Measurements from ENCODE around the gene MPHOSPH6.
"Not testable (repeated sequence)": the region's sequence is repeated elsewhere in the genome, so short reads cannot be mapped to it uniquely, and the experiment has no call there.

MPHOSPH6 gene

DNA sequence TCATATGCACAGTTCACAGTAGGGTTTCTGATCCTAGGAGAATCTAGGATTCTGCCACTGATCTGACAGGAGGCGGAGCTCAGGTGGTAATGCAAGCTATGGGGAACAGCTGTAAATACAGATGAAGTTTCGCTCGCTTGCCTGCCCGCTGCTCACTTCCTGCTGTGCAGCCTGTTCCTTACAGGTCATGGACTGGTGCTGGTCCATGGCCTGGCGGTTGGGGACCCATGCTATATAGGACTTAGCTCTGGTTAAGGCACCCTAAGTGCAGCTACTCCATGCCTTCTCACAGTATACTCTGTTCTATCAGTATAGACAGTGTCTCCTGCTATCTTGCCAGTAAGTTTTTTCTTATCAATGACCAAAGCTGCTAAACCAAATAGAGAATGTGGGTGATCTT lies 2.4 kb downstream of the MPHOSPH6 start:
- DNase-seq, result no peak

DNA sequence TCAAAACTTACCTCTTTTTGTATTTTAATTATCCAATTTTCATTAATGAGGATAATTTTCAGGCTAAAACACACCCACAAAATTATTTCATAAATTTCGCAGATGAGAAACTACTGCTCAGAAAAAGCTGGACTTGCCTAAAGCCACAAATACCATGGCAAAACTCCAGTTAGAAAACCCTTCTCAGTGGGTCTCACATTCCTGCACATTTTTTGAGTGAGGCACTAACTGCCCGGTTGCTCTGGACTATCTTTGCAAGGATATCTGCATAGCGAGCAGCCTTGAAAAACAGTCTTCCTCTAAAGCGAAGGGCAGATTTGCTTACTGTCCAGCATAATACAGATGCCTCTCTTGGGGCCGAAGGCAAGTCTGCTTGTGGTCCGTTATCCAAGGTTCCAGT lies 9.8 kb downstream of the MPHOSPH6 start:
- DNase-seq, result no peak

DNA sequence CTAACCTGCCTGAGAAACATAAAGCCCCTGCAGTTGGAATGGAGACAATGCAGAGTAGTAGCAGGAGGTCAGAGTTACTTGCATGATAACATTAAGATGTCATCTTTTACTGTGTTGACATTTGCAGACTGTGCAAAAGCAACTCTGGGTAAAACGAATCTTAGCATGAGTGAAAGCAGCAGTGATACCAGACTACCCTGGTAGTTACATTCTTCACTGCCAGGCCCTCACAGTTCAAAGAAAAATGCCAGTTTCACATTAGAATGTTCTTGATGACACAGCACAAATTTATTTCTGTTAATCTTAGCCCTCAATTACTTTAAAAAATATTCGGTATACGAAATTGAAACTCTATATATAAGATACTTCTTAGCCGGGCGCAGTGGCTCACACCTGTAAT lies 12.2 kb downstream of the MPHOSPH6 start:
- no peak for DNase-seq

DNA sequence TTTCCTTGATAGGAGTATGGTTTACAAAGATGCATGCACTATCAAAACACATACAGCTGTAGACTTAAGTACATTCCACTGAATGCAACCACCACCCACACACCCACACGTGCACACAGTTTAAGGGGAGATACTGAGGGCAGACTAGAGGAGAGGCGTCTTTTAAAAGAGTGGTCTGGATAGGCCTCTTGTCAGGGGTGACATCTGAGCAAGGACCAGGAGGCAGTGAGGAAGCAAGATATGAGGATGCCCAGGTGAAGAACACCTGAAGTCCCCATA lies 12.6 kb downstream of the MPHOSPH6 start:
- no peak for DNase-seq

DNA sequence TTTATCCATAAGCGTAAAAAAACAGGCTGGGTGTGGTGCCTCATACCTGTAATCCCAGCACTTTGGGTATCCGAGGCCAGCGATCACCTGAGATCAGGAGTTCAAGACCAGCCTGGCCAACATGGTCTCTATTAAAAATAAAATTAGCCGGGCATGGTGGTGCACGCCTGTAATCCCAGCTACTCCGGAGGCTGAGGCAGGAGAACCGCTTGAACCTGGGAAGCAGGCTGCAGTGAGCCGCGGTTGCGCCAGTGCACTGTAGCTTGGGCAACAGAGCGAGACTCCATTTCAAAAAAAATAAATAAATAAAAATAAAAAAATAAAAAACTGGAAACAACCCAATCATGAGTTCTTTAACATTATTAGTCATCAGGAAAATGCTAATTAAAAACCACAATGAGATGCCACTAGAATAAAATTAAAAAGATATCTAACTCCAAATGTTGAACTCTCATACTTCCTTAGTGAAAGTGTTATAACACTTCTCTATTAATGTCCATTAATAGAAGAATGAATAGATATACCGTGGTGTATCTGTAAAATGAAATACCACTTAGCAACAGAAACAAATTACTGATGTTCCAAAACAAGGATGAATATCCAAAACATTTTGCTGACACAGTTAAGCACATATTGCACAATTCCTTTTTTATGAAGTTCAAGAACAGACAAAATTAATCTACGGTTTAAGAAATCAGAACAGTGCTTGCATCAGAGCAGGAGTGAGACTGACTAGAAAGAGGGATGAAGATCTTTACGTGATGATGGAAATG lies 13.1 kb downstream of the MPHOSPH6 start:
- DNase-seq, result no peak

DNA sequence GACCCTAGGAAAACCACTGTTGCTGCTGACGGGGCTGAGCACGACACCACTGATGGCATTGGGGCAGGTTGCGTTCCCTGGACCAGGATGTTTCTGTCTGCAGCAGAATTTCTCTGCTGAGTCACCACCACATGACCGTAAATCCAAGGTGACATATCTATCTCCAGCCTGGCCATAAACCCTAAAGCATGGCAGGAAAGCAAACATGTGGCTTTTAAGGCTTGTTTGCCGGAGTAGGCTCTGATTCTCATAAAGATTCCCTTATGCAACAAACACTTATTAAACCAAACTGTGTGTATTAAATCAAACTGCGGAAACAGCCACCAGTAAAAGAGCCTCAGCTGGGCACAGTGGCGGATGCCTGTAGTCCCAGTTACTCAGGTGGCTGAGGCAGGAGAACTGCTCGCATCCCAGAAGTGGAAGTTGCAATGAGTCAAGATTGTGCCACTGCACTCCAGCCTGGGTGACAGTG lies 17.3 kb downstream of the MPHOSPH6 start:
- DNase-seq, result no peak

DNA sequence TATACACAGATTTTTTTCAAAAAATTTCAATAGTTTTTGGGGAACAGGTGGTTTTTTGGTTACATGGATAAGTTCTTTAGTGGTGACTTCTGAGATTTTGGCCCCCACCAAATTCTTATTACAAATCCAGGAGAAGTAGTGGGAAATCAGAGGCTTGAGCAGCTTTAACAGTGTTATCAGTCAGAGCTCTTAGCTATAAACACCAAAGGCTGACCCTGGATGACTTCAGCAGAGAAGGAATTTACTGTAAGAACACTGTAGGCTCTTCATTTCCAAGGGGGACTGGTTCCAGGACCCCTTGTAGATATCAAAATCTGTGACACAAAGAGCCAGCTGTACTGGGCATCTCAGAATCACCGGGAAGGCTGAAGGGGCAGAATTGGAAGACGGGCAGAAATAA lies 17.8 kb downstream of the MPHOSPH6 start:
- no peak for DNase-seq

DNA sequence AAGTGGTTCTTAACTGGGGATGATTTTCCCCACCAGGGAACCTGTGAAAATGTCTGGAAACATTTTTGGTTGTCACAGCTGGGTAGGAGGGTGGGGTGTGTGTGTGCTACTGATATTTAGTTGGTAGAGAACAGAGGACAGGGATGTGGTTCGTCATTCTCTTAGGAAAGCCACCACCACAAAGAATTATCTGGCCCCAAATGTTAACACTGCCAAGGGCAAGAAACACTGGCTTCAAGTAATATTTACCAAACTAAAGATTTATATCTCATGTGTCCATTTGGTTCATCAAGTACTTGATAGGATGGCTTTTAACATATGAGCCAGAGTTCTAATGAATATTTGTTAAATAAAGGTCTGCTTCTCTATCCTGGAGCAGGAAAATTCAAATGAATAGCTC lies 19.5 kb downstream of the MPHOSPH6 start:
- no peak for DNase-seq

DNA sequence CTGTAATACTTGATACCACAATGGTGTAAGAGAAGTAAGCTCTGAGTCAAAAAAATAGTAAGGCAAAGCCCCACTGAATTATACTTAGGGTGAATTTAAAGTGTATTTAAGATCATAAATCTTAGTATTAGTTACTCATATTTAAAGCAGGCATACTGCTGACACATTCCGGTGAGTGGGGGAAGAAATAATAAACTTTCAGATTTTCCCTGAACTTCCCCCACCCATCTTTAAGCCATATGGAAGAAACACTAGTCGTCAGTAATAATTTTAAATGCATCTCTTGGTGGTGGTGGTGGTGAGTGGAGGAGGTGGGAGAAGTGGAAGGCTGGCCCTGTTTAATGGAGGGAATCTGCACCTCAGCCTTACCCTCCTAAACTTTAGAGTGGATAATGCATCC lies 20.5 kb downstream of the MPHOSPH6 start:
- DNase-seq, result no peak

DNA sequence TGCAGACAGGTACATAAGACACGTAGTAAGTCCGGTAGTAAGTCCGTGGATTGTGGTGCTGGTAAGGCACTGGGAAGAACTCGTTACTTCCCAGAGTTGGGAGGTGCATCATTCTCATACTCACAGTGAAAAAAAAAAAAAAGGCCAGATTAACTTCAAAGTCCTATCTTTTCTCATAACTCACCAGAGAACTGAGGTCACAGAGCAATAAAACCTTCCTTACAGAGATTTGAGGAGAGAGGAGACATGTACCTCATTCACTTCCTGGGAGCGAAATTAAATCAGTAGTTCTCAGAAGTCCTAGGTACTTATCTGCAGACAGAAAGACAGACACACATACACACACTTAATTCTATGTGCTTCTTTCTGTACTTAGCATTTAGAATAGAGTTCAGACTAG lies 22.5 kb downstream of the MPHOSPH6 start:
- DNase-seq, result no peak

DNA sequence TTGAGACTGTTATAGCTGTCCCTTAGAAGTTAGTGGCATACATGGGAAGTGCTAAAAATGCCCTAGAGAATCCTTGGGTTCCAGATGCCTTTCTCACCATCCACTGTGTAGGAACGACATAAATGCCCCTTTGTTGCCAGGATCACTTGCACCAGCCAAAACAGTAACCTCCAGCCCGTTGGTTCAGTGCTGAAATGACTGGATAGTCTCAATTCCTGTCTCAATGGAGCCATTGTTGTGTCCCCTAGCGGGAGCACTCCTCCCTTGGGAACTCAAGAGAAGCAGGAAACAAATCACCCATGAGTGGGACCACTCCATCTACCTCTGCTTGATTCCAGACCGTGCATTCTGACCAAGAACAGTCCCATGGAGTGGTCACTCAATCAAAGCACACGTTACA lies 23.1 kb downstream of the MPHOSPH6 start:
- DNase-seq, result peak in 10 of 14 donors; percentile 3 to 39 (median 28)

DNA sequence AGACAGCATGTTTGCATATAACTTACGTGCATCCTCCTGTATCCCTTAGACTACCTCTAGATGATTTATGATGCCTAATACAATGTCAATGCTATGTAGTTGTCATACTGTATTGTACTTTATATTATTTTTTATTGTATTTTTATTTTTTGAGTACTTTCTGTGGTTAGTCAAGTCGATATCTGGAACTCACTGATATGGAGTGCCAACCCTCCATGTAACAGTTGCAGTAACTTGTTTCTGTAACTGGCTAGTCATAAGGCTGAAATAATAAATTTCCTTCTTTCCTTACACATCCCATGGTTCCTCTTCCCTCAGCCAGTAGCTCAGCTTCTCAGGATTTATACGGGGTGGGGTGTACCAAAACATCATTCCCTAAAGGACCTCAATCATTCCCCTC lies 23.5 kb downstream of the MPHOSPH6 start:
- no peak for DNase-seq

DNA sequence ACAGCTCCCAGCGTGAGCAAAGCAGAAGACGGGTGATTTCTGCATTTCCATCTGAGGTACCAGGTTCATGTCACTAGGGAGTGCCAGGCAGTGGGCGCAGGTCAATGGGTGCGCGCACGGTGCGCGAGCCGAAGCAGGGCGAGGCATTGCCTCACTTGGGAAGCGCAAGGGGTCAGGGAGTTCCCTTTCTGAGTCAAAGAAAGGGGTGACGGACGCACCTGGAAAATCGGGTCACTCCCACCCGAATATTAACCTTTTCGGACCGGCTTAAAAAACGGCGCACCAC lies 30.8 kb downstream of the MPHOSPH6 start:
- not testable (repeated sequence) for DNase-seq

DNA sequence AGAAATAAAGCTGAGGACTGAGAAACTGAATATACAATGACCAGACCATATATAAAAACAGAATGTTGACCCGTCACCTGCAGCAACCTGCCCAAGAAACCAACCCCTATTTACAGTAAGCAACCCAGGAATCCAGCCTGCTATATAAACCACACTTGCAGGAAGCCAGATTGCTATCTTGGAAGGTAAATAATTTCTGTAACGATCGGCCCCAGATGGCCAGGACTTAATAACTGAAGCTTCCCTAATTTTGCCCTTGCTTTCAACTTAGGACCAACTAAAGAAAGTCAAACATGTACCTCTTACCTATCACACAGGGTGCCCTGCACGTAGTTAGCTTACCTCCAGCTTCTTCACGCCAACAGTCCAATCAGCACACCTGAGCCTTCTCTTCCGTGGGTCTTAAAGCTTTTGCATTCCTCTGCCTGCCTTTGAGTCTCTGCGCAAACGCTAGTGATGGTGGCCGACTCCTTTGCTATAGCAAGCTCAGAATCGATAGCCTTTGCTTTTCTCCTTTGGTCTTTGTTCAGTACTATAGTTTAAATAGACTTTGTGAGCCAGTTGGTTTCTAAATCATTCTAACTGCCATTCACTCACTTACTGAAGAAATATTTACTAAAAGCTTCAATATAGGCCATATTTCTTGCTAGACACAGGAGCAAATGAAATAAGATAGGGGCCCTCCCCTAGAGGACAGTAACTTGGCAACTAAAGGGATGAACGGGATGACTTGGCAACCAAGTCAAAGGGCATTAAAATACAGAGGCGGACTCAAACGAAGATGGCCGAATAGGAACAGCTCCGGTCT lies 31.3 kb downstream of the MPHOSPH6 start:
- DNase-seq, result no peak

DNA sequence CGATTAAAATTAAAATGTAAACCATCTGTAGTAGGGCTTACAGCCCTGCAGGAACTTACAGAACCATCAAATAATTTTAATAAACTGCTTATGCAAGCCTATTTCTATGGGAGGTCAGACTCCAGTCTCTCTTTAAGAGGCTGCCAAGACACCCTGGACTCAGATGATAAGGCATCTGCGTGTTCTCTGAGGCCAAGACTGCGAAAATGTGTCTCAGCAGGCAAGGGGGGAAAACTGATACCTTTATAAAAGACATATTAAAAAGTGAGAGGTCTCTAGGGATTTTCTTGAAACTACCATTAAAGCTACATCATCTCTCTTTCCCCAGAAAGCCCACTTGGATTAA lies 32.2 kb downstream of the MPHOSPH6 start:
- no peak for DNase-seq

DNA sequence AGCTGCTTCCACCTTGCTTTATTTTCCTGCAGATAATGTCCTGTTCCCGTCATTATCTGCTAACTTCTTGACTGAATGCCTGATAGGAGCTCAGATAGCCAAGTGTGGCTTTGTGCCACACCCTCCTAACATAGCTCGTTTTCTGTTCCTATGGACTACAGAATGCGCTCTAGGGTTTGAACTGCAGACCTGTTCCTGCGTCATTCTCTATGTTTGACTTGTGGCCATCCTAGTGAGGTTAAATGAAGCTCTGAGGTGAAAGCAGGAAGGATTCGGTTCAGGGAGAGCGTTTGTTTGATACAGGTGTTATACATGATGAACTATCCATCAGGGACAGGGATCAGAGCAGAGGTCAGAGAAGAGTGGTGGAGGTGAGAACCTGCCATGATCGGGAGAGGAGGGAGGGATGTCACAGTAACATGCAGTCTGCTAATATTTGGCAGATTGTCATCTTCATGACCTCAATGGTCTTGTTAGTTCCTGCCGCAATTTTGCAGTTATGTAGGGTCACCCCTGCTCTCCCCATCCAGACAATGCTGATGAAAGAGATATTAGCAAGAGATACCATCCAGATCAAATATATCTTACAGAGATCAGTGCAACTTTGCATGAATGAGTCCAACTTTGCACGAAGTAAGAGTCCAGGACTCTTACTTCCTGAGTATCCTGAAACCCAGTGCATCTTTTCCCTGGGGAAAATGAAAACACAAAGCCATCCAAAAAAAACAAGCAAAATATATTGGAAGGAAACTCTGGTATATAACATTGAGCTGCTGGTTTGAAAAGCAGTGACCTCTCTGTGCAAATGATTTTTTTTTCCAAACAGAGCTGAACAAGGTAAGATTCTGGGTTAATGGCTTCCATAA lies 32.8 kb downstream of the MPHOSPH6 start:
- DNase-seq, result no peak

DNA sequence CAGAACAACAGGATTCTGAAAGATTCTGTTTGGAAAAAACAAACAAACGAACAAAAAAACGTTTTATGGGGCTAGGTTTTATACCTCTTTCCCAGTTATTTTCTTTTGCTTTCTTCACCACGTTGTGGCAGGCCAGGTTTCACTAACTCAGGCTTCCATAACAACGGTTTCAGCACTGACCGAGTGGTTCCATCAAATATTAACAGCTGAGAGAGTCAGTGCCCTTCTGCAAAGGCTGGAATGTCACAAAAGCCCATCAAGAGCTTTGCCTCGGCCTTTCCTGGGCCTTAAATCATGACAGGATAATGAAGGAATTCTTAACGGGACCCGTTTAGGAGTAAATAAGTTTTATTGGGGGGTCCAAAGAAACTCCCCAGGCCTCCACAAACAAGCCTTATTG lies 34.2 kb downstream of the MPHOSPH6 start:
- no peak for DNase-seq

DNA sequence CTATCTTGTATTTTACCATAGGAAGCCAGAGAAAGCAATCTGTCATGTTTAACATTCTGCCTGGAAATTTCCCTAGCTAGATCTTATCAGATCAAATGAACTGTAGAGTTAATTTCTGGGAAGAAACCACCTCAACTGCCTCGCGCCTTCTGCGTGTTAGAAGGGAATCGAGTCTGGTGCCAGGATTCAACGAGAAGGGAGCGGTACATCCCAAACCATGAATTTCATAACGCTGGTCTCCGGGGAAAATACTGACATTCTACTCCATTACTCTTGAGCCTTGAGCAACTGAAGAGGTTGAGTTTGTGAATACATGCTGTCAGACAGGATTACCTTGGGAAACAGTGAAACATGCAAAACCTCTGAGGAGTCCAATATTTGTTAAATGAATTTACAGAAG lies 35.2 kb downstream of the MPHOSPH6 start:
- no peak for DNase-seq

DNA sequence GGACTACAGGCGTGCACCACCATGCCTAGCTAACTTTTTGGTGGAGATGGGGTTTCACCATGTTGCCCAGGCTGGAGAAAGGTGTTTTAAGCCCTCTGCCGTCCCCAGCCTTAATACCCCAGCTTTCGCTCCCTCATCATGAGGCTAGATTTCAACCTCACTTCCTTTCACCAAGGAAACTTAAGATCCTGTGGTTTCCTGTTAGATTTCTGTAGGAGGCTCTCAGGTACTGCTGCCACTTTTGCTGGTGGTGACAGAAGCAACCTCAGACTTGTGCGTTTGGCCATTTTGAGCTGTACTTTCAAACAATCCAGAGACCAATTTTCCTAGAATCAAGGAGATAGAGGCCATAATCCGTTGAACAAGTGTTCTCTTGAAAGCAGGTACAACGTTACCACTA lies 36.2 kb downstream of the MPHOSPH6 start:
- no peak for DNase-seq

DNA sequence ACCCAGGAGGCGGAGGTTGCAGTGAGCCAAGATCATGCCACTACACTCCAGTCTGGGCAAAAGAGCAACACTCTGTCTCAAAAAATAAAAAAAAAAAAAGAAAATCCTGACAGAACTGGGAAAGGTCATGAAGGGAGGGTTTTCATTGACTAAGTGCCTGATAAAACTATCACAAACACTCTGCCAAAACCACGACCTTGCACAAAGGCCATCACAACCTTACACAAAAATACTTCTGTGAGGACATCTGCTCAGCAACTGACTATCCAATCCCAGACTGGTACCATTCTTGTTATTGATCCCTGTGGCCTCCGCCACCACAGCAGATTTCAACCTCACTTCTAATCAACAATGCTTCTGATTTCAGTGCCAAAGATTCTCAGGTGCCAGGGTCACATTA lies 40.1 kb downstream of the MPHOSPH6 start:
- DNase-seq, result no peak

DNA sequence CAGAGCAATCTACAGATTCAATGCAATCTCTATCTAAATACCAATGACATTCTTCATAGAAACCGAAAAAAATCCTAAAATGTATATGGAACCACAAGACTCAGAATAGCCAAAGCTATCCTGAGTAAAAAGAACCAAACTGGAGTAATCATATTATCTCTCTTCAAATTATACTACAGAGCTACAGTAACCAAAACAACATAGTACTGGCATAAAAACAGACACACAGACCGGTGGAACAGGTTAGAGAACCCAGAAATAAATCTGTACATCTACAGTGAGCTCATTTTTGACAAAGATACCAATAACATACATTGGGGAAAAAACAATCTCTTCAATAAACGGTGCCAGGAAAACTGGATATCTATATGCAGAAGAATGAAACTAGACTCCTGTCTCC lies 45.4 kb downstream of the MPHOSPH6 start:
- no peak for DNase-seq

DNA sequence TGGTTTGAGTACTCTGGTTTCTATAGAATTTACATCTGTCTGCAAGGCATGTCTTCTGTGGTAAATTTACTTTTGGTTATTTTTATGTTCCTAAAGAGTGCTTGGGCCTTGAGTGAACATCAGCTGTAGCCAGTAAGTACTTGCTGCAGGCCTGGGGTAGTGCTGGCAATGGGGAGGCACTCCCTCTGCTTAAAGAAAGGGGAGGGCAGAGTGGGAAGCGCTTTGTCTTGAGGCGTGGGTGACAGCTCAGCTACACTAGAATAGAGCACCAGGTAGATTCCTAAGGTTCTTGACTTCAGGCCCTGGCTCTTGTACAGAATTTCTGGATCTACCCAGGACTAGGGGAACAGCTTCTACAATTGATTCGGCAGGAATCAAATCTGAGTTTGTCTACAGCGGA lies 50.6 kb downstream of the MPHOSPH6 start:
- no peak for DNase-seq

DNA sequence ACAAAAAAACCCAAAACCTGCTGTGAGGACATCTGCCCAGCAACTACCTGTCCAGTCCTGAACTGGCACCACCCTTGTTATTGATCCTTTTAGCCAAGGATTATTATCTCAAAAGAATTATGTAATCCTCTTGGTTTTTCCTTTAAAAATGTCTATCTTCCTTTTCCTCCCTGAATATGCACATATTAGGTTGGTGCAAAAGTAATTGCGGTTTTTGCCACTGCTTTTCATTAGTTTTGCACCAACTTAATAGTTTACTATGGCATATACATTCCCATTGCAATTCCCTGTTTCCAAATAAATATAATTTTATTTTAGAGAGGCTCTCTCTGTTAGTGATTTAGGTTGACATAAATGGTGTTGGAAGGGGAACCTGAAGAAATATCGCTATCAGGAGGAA lies 51.3 kb downstream of the MPHOSPH6 start:
- no peak for DNase-seq

DNA sequence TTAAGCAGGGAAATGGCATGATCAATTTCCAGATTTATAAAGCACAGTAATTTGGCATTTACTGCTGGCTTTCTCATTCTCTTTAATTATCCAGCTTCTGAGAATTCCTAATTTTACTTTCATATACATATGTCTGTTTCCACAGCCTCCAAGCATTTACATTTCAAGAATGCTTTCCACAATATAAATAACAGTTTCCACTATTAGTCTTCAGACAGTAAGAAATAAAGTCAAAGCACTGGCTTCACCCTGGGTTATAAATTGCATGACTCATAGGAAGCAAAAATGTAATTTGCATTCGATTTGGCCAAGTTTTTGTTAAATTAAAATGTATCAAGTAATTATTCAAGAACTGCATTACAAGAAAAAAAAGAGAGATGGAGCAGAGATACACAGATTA lies 53.5 kb downstream of the MPHOSPH6 start:
- DNase-seq, result no peak
